ENCODE results near the gene PPP1R12C.
"Not testable (repeated sequence)": the region's sequence is repeated elsewhere in the genome, so short reads cannot be mapped to it uniquely, and the experiment has no call there.

The PPP1R12C gene

GRCh38 chr19:55116859-55117662 lies at the start of gene PPP1R12C:
Gene PPP1R12C, minus strand, starts transcription at chr19:55117637. Its CDS starts 94 bp downstream, at chr19:55117543.
- DNase-seq = peak in 1 of 2 donors; percentile 14

GRCh38 chr19:55166530-55167268 lies 49.3 kb upstream of the PPP1R12C start, which contains the start of gene DNAAF3:
Gene DNAAF3, minus strand, starts transcription at chr19:55166613. Its CDS starts 200 bp downstream, at chr19:55166413.
- peak; percentile 81 to 87 for DNase-seq

GRCh38 chr19:55165952-55166529 lies 48.6 kb upstream of the PPP1R12C start:
- DNase-seq = peak; percentile 62 to 68

GRCh38 chr19:55161571-55162322 lies 44.3 kb upstream of the PPP1R12C start:
- no peak for DNase-seq

GRCh38 chr19:55160986-55161365 lies 43.5 kb upstream of the PPP1R12C start:
- DNase-seq = no peak

GRCh38 chr19:55160128-55160985 lies 42.9 kb upstream of the PPP1R12C start:
- peak; percentile 86 to 88 for DNase-seq

GRCh38 chr19:55158848-55159749 lies 41.7 kb upstream of the PPP1R12C start:
- no peak for DNase-seq

GRCh38 chr19:55158423-55158822 lies 41.0 kb upstream of the PPP1R12C start:
- no peak for DNase-seq

- DNase-seq = no peak
Observed at GRCh38 chr19:55157064-55157908, 39.8 kb upstream of the PPP1R12C start, which contains the start of gene TNNI3. Gene TNNI3, minus strand, starts transcription at chr19:55157732. Its CDS starts 143 bp downstream, at chr19:55157589.

GRCh38 chr19:55156202-55157063 lies 39.0 kb upstream of the PPP1R12C start:
- peak; percentile 24 to 25 for DNase-seq

- DNase-seq = not testable (repeated sequence)
Observed at GRCh38 chr19:55155784-55156183, 38.3 kb upstream of the PPP1R12C start.

GRCh38 chr19:55153652-55154264 lies 36.3 kb upstream of the PPP1R12C start:
- no peak for DNase-seq

- no peak for DNase-seq
Observed at GRCh38 chr19:55152017-55152416, 34.6 kb upstream of the PPP1R12C start.

GRCh38 chr19:55149078-55150003 lies 31.9 kb upstream of the PPP1R12C start, which contains the start of gene TNNT1:
Gene TNNT1, minus strand, starts transcription at chr19:55149206. Its CDS starts 2,049 bp downstream, at chr19:55147157.
- no peak for DNase-seq

- DNase-seq = no peak
Observed at GRCh38 chr19:55147545-55148251, 30.3 kb upstream of the PPP1R12C start.

GRCh38 chr19:55146705-55147273 lies 29.4 kb upstream of the PPP1R12C start:
- DNase-seq = no peak
